Activated CD8-positive, alpha-beta T cell treated with anti-CD3 and anti-CD28 coated beads for 36 hours (primary cell): Measurements from ENCODE around the gene ASTL. TPM values are rescaled to one million over a fixed set of nuclear protein-coding genes. Genes with fewer than 3 reads are reported as not detected.

Experiments used
- ATAC-seq: fragments of 200-7000 bp; cut with Tn5 transposase; one replicate; pipeline ENCODE4 v1.10.0; 2021; ENCODE audit warnings: mild to moderate bottlenecking, moderate library complexity
- CTCF ChIA-PET: fragments of 350-600 bp; sonication (Branson Sonifier 250); formaldehyde crosslinking; loops from one replicate; lab custom pipeline; 2021; ENCODE audit warnings: antibody characterized with exemption; lab: Charles Lee
- POLR2A ChIA-PET: fragments of 350-600 bp; sonication (Branson Sonifier 250); formaldehyde crosslinking; loops from one replicate; lab custom pipeline; 2021; ENCODE audit warnings: antibody characterized with exemption; lab: Charles Lee
- DNase-seq: peaks from one replicate; pipeline ENCODE4 v3.0.0-alpha.2; 2020
- H3K27ac Mint-ChIP-seq: one replicate; pipeline ENCODE4 v1.8.0; 2021; ENCODE audit warnings: mild to moderate bottlenecking, mixed read lengths
- H3K27me3 Mint-ChIP-seq: one replicate; pipeline ENCODE4 v1.8.0; 2021; ENCODE audit warnings: mixed read lengths
- H3K36me3 Mint-ChIP-seq: one replicate; pipeline ENCODE4 v1.8.0; 2021; ENCODE audit warnings: low read depth, mixed read lengths
- H3K4me1 Mint-ChIP-seq: one replicate; pipeline ENCODE4 v1.8.0; 2021; ENCODE audit warnings: low read depth, mixed read lengths
- H3K4me3 Mint-ChIP-seq: one replicate; pipeline ENCODE4 v1.8.0; 2021; ENCODE audit warnings: mild to moderate bottlenecking, moderate library complexity, mixed read lengths
- H3K9me3 Mint-ChIP-seq: one replicate; pipeline ENCODE4 v1.8.0; 2021; ENCODE audit warnings: mixed read lengths
- CTCF ChIP-seq: fragments of 200-600 bp; IDR thresholded peaks from one replicate; pipeline ENCODE4 v1.8.0; 2022; ENCODE audit warnings: antibody characterized with exemption, mild to moderate bottlenecking
- intact Hi-C: fragments of 100-400 bp; cut with micrococcal nuclease; formaldehyde crosslinking; loops from one replicate; pipeline ENCODE4 v1.10.0; 2022
- total RNA-seq, 2 experiments: library from RNA; stranded (reverse); gene quantifications; one replicate each; pipeline ENCODE4 v1.2.3, GENCODE V29; 2021

Gene ASTL
- total RNA-seq, 2 experiments from 2014 or later, result 1.8 to 2.7 TPM

DNA sequence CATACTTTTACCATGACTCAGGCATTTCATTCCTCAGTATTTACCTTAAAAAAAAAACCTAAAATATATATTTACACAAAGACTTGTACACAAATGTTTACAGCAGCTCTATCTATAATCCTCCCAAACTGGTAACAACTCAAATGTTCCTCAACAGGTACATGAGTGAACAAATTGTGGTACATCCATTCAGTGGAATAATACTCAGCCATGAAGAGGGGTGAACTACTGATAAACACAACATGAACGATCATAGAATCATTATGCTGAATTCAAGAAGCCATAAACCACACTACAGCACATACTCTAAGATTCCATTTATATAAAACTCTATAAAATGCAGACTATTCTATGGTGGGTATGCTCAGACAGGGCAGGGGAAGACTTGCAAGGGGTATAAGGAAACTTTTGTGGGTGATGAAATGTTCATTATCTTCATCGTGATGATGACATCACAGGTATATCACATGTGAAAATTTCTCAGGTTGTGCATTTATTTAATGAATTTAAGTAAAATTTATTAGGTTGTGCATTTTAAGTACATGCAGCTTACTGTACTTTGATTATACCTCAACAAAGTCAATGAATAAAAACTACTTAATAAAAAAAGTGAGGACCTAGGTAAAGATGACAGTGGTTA is 31.7 kb upstream of the ASTL start:
- Mint-ChIP-seq H3K27ac (no peak overlapping the region), H3K4me3 (no peak overlapping the region), H3K27me3 (no peaks in the 10 kb centered on the region), H3K4me1 (peaks cover 53% of the 10 kb centered on the region), H3K36me3 (peaks cover 4% of the 10 kb centered on the region), H3K9me3 (peaks cover 7% of the 10 kb centered on the region)
- ChIA-PET POLR2A (interaction anchor here (22.2 kb wide), 1 partner anchor 28 kb away, joined by 690 read pairs; the partner anchor contains the start of genes ASTL and DUSP2), CTCF (interaction anchor here (1.0 to 10.4 kb wide), 2 partner anchors 28 to 53 kb away, joined by 3 to 540 read pairs; partner anchors contain the start of genes ASTL and DUSP2)
- no peak for TF ChIP-seq CTCF
- intact Hi-C loops, result no loop called here
- ATAC-seq (no peak), DNase-seq (no peak)

GRCh38 chr2:96167407-96168013 is 29.2 kb upstream of the ASTL start:
- no peak for DNase-seq
- Mint-ChIP-seq H3K4me3 (no peak overlapping the region), H3K4me1 (peaks cover 63% of the 10 kb centered on the region), H3K27me3 (no peaks in the 10 kb centered on the region), H3K9me3 (peaks cover 7% of the 10 kb centered on the region), H3K36me3 (peaks cover 6% of the 10 kb centered on the region), H3K27ac (peak overlapping the region; percentile 52)
- POLR2A ChIA-PET, result interaction anchor here (1.1 to 22.2 kb wide), 3 partner anchors 9 to 26 kb away, joined by 4 to 690 read pairs (median 4); partner anchors contain the start of genes ASTL and DUSP2
- CTCF ChIA-PET, result interaction anchor here (1.8 to 2.3 kb wide), 3 partner anchors 25 to 175 kb away, joined by 5 to 9 read pairs (median 7); no protein-coding TSS in a partner anchor
- TF ChIP-seq CTCF, result no peak
- no peak for ATAC-seq
- intact Hi-C loops, result no loop called here

- Mint-ChIP-seq H3K4me3 (peak overlapping the region; percentile 81), H3K36me3 (peaks cover 21% of the 10 kb centered on the region), H3K27me3 (no peaks in the 10 kb centered on the region), H3K27ac (peak overlapping the region; percentile 99), H3K4me1 (peaks cover 75% of the 10 kb centered on the region), H3K9me3 (peaks cover 15% of the 10 kb centered on the region)
- ChIA-PET CTCF (interaction anchor here (1.0 to 4.0 kb wide), 8 partner anchors 10 to 172 kb away, joined by 3 to 30 read pairs (median 7); partner anchors contain the start of gene ASTL), POLR2A (interaction anchor here (0.8 to 22.2 kb wide), 11 partner anchors 9 to 365 kb away, joined by 3 to 690 read pairs (median 3); partner anchors contain the start of genes ANKRD36C, ASTL, DUSP2 and ITPRIPL1)
- ATAC-seq (peak; percentile 76), DNase-seq (peak; percentile 92)
- TF ChIP-seq CTCF, result no peak
- intact Hi-C loops, result loop anchor here (1.0 to 2.0 kb wide), 2 partner anchors 8 to 18 kb away; no protein-coding TSS in a partner anchor
These were observed 26.3 kb upstream of the ASTL start for GRCh38 chr2:96164459-96165184.

GRCh38 chr2:96163768-96164429 is 25.6 kb upstream of the ASTL start:
- peak; percentile 97 for DNase-seq

More at GRCh38 chr2:96163768-96164429, 25.6 kb upstream of the ASTL start:
- H3K4me1 Mint-ChIP-seq, result peaks cover 76% of the 10 kb centered on the region
- peak; percentile 59 for ATAC-seq
- intact Hi-C loops, result loop anchor here (1.0 to 2.0 kb wide), 2 partner anchors 8 to 17 kb away; no protein-coding TSS in a partner anchor
- peak overlapping the region; percentile 81 for H3K4me3 Mint-ChIP-seq
- CTCF ChIA-PET, result interaction anchor here (1.0 to 4.0 kb wide), 9 partner anchors 11 to 171 kb away, joined by 3 to 30 read pairs (median 9); partner anchors contain the start of genes ASTL and DUSP2
- peaks cover 17% of the 10 kb centered on the region for H3K36me3 Mint-ChIP-seq
- H3K27me3 Mint-ChIP-seq, result no peaks in the 10 kb centered on the region
- POLR2A ChIA-PET, result interaction anchor here (0.8 to 22.2 kb wide), 14 partner anchors 9 to 365 kb away, joined by 3 to 690 read pairs (median 4); partner anchors contain the start of genes ANKRD36C, ASTL, DUSP2 and ITPRIPL1
- TF ChIP-seq CTCF, result no peak
- peak overlapping the region; percentile 99 for H3K27ac Mint-ChIP-seq
- peaks cover 12% of the 10 kb centered on the region for H3K9me3 Mint-ChIP-seq
